NK-92 treated with Interleukin-12 subunit alpha and Interleukin-12 subunit beta, amount 100 ng/mL, for 24 hours (cell line): Measurements from ENCODE around the gene ACD.
A peak's percentile ranks its signal among the peaks of the same experiment; 100 is the strongest.

Source experiments
- DNase-seq: peaks from one replicate; lab custom pipeline; 2025; lab: John Stamatoyannopoulos, UW

The ACD gene

DNA sequence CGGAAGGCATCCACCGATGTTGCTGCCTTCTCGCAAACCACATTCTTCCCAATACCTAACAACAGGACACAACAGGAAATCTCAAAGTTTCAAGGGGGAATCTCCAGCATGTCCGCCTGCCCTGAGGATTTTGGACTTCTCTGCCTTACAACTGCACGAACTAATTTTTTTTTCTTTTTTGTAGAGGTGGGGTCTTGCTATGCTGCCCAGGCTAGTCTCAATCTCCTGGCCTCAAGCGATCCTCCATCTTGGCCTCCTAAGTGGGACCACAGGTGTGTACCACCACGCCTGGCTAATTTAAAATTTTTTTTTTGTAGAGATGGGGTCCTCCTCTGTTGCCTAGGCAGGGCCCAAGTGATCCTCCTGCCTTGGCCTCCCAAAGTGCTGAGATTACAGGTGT, 15.9 kb upstream of the ACD start:
- no peak for DNase-seq

DNA sequence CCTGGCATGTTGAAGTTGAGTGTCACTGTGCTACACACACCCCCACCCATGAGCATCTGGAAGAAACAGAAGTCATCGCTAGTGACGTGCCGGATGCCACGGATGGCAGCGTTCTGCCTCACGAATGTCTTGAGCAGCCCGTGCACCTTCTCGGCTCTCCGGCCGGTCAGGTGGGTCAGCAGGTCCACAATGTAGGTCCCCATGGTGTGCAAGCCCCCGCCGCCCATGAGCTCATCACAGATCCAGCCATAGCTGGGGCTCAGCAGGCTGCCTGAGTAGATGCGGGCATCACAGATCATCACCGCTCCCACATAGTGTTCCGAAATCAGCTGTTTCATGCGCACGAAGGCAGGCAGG, 15.5 kb upstream of the ACD start:
- no peak for DNase-seq

DNA sequence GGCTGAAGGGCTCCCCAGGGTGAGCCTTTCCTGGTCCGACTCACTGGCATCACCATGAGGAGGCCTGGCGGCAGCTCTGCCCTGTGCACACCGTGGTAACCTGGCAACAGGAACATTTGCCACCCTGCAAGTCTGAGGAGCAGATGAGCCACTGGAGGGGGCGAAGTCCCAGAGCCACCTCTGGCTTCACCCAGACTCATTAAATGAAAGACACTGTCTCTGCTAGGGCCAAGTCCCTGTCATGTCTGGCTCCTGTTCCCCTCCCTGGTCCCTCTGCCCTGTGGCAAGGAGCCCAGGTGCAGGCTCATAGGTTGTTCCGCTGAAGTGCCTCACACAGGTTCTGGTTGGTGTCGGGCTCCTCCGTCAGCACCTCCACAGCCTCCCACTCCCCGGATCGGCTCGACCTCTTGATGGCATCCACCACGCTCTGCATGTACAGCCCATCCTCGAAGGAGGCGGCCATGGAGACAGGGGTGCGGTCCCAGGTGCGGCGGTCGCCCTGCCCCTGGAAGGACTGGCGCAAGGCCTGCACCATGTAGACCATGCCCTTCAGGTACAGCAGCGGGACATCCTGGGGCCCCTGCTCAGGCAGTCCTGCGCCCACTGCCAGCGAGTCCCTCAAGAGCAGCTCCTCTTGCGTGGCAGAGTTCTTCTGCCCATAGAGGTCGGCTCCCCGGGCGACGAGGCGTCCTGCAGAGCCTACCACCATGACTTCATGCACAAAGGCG, 15.0 kb upstream of the ACD start:
- DNase-seq = no peak

DNA sequence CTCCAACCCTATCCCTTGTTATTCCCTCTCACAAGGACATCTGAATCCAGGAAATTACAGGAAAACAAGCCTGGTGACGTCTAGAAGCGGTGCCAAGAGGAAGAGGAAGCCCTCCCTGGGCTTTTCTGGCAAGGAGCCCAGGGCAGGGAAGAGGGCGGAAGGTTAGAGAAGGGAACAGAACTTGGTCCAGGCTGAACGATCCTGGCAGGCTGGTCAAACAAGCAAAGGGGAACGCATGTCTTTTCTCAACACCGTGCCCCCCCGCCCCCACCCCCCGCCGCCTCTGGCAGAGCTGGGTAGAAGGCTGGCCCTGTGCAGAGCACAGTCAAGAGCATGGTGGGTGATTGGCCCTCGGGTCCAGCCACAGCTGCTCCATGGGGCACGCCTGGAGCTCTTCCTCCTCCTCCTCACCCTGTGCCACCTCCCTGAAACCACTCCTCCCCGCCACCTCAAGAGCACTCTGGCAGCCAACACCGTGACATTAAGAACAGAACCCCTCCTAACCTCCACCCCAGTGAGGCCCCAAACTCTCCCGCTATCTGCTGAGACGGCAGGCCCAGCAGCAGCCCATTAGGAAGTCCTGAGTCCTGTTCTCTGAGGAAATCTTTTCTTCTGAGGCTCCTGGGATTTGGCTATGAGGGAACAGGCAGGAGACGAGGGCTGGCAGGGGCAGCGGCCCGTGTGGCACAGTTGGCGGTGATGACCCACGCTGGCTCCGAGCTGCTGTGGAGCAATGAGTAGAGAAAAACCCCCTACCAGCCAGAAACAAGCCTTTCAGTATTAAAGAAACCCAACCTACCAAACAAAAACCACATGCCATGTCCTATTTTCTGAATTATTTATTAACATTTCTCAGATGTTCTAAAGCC, 13.9 kb upstream of the ACD start:
- DNase-seq = no peak

DNA sequence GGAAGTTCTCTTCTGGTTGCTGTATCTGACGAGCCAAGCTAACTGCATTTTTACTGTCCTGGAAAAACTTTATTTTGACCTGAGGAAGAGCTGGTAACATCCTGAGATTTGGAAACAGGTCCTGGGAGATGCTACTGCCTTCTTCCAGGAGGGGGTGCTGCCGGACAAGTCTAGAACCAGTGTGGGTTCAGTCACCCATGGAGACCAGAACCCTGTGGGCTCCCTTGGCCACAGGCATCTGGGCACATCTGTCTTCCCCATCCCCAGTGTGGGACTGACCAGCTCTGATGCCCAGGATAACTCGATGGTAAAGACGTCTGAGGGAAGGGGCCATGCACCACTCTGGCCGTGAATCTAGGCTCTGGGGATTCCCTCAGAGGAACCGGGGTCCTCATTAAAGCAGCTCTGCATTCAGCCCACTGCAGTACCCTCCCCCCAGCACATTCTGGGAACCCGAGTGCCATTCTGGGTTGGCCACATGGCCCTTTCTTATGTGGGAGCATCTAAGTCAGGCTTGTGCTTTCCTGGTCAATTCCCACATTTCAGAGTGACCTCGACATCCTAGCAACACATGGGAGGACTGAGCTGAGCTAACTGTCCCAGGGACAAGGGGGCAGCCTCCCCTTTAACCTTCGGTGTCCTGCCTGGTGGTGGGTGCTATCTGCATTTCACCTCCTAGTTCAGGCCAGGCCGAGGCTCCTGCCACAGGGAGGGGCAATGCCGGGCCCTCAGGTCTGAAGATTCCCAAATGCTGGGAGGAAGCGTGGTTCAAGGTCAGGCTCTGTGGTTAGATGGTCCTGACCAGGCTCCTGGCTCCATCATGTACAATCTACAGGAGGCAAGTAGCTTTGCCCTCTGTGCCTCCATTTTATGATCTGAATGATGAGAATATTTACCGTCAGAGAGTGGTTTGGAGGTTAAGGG, 12.9 kb upstream of the ACD start:
- no peak for DNase-seq

DNA sequence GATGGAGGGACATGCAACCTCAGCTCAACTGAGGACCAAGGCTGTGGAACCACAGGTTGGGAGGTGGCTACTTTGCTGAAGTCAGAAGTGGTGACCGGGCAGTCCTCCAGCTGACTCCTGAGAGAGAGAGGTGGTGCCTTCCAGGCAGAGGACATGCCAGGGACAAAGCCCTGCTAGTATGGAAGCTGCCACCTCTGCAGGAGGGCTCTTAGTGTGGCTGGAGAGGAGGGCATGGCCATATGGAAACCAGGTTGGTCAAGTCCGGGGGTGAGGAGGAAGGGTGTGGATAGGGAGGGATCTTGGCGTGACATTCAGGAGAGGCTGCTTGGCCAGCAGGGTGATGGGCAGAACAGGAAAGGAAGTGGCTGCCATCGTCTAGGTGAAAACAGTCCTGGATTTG, 12.2 kb upstream of the ACD start:
- DNase-seq = no peak

DNA sequence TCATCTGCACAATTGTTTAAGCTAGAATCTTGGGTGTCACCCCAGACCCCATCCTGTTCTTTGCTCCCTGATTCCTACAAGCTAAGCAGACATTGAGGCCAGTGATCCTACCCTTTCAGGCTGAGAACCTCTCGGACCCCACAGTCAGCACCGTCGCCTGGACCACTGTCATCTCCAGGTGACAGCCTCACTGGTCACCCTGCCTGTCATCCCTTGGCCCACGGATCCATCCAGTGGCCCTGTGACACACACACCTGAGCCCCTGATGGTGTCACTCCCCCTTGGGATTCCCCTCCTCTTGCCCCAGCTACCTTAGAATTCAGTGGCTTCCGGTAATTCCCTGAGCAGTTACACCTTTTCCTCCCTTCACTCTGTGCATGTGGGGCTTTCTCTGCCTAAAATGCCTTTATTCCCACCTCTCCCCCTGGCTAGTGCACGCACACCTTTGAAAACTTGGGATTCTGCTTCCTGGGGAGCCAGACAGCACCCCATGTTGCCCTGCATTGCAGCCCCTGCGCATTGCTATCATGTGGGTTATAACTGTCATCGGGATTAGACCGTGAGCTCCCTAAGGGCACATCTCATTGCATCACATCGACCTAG, 9.5 kb upstream of the ACD start:
- no peak for DNase-seq

DNA sequence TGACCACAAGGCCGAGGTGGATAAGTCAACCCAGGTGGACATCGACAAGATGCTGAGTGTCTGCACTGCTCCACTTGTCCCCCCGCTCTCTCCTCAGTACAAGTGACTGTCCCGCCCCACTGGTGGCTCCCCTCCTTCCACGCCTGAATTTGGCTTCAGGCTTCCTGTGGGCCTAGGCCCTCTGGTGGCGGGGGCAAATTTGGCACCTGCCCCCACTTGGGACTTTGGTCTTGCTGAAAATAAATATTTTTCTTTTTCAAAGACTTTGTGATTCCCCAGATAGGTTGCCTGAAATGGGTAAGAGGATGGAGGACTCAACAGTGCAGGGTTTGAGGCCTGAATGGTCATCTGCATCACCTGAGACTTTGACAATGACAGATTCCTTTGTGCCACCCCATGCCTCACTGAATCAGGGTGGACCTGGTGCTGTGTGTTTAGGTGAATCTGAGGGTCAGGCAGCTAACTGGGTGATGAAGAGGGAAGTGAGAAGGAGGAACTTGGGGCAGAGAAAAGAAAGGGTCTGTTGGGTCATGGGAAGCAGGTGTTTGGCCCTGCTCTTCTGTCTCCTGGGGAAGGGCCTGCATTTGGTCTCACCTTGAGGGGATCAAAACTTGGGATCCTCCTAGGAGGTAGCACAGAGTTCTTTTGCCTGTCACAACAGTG, 8.6 kb upstream of the ACD start:
- no peak for DNase-seq

DNA sequence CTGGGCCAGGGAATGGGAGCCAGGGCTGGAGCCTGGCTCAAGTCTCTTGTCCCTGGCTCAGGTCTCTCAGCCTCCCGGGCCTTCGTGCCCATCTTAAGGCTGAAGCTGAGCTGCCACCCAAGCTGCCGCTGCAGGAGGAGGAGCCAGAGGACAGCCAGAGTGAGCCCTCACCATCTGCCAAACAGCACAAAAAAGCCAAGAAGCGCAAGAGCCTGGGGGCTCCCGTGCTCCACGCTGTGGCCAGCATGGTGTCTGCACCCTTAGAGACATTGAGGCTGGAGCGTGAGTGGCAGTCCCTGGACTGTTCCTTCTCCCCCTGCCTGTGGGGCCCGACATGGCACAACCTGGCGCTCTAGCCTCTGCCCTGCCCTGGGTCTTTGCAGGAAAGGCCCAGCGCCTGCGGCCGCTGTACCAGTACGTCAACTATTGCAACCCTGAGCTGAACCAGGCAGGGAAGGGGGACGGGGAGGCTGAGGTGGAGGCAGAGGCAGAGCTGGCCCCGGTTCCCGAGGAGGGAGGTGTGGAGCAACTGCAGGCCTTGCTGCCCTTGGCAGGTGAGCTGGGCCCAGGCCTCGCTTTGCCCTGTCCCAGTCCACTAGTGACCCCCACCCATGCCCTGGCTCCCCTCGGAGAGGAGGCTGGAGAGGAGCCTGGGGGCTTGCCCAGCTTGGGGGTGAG, 7.9 kb upstream of the ACD start:
- DNase-seq = no peak

DNA sequence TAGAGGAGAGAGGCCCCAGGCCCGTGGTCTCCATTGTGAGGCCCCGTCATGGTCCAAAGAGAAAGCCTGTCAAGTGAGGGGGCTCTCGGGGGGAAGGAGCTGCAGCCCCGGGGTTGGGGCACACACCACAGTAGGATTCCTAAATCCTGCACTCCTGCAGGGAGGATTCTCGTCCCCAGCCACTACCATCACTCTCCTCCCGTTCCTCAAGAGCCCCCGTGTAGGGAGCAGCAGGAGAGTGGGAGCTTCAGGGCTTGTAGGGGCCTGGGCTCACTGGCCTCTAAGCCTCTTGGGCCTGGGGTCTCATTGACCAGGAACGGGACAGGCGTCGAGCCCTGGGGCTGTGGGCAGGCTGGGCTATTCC, 7.4 kb upstream of the ACD start:
- no peak for DNase-seq

DNA sequence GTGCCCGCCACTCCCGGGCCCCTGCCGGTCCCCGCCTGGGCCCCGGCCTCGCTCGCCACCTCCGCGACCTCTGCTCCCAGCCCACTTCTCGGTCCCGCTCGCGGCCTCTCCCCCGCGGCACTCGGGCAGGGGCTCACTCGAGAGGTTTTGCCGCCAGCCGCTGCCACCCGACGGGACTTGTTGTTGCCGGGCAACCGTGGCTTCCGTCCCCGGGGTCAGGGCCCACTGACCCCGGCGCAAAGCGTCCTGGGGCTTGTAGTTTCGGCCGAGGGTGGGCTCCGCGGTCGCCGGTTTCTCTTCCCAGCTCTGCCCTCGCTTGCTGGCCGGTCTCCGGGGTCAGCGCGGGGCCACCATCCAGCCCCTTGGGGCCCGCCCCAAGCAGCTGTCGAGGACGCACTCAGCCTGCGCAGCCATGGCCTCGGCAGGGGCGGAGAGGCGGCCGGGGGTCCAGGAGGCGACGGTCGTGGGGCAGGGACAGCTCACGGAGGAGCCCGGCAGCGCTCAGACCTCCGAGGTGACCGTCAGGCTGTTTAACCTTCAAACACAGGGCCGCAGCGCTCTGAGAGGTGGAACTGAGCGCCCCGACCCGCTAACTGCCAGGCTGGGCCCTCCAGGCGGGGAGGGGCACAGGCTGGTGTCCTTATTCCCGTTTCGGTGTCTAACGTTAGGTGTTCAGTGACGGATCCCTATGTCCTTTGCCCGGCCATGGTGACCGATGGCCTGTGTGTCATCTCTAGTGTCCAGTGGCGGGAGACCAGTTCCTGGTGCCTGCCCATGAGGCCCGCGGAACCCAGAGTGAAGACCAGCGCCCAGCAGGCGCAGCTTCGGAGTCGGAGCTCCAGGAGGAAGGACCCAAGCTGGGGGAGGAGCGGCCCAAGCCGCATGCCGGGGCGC, 6.7 kb upstream of the ACD start, which contains the start of the genes C16orf86 and ENKD1:
Gene C16orf86 (plus strand): TSS at position 256 of the 894 bp plus-strand sequence. CDS start 157 bp downstream, at position 413.
Gene ENKD1 (minus strand): TSS at position 192 of the 894 bp plus-strand sequence. CDS start 308 bp downstream, outside the sequence.
- peak; percentile 51 for DNase-seq

DNA sequence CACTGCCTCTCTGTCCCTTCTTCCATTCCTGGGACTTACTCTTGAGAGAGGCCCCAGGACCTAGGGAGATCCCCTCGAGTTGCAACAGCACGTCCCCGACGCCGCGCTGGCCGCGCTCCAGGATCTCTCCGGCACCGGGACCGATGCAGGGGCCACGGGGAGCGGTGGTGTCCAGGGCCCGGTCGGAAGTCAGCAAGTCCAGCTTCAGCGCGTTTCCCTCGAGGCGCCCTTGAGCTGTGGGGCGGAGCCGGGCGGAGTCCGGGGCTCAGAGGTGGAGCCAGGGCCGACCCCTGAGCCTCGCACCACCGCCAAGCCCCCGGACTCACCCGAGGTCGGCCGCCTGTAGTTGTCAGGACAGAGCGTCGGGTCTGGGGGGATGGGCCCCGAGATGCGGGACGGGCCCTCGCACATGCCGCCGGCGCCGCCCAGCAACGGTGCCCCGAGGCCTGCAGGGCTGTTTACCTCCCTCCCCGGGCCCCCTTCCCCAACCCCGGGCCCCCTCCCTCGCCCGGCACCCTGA, 6.0 kb upstream of the ACD start:
- DNase-seq = no peak

DNA sequence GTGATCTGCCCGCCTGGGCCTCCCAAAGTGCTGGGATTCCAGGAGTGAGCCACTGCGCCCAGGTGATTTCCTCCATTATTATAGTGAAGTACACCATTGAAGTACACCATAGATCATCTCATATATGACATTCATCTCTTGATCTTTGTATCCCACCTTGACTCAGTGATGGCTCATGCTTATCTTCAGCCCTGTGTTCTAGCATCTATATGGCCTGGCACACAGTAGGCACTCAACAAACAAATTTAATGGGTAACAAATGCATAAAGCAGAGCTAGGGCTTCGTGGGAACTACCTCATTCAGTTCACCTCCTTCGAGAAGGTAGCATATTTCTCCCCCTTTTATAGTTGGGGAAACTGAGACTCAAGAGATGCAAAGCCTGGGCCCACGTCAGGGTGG, 5.5 kb upstream of the ACD start:
- no peak for DNase-seq

DNA sequence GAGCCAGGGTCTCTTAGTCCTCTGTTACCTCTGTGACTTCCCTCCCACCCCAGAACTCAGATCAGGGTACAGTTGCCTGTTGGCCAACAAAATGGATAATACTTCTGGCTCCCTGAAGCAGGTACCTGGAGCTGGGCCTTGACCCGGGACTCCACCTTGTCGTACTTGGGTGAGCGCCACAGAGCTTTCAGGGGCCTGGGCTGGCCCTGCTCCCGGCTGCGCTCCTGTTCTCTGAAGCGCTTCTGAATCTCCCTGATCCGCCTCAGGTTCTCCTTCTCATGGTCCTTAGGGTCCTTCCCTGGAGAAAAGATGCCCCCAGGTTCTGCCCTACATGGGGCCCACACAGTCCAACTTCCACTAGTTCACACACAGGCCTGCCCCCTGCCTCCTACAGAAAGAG, 4.8 kb upstream of the ACD start:
- DNase-seq = no peak

DNA sequence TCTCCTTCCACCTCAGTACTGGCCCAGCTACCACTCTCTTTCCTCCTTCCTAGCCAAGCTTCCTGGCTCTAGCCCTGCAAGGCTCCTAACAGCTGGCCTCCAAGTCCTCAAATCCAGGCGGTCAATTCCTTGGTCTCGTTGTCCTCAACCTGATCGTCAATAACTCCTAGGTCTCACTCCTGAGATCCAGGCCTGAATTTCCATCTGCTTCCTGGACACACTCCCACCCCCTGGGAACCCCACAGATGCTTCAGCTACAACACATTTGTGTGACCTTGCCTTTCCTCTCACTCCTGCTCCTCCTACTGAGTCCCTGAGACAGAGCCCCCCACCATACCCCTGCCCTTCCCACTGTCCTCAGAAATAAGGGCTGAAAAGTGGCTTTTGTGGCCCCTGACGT, 4.2 kb upstream of the ACD start:
- no peak for DNase-seq

DNA sequence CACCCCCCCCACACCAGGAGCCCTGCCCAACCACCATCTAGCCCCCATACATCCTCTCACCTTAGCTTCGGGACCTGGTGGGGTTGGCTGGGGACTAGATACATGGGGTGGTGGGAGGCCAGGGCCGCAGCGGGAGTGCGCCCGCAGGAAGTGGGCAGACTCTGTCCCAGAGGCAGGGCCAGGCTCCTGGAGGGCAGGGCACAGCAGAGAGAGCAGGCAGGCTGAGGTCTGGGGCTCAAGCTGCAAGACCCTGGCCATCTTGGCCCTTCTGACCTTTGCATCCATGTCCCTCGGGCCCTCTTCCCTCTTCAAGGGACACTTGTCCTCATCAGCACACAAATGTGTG, 3.8 kb upstream of the ACD start:
- DNase-seq = no peak

DNA sequence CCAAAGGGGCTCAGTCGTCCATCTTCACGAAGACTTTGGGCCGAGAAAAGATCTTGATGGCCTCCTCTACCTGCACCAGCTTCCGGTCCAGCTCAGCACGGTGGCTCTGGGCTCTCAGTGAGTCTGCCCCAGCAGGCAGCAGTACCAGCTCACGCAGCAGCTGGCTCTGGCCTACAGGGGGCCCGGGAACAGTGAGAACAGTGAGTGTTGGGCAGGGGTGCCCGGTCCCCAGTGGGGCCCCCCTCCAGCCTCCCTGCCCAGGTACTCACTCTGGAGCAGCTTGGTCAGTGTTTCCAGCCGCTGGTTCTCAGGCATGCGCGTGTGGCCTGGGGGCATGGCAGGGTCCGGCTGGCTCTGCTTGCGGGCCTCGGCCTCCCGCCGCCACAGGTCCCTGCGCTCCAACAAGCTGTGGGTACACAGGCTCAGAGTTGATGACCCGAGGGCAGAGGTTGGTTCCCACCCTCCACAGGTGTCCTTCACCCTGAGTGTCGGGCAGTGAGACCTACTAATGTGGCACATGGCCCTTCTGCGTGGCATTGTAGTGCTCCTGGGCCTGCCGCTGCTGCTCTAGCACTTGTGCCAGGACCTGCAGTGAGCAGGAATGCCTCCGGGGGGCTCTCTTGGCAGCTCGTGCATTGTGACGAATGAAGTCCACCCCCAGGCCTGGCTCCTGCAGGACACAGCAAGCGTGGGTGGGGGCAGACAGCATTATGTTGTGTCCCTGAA, 3.3 kb upstream of the ACD start:
- DNase-seq = no peak

DNA sequence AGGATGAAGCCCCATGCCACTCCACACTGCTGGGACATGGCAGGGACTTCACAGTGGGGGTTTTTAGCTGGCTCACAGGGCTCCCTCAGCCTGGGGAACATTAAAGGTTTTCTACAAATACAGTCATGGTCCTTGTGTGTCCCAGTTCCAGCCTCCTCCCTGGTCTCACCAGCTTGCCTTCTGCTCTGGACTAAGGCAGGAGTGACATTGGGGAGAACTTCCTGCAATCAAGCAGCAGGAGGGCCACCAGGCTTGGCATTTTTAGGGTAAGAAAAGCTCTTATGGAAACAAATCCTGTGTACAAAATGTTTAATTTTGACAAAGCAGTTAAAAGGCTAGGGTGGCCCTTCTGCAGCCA, 2.6 kb upstream of the ACD start:
- DNase-seq = no peak
